Daoy (cell line): Measurements from ENCODE around the gene ARL15. TPM values are rescaled to one million over a fixed set of nuclear protein-coding genes. Genes with fewer than 3 reads are reported as not detected.
"Not testable (repeated sequence)": the region's sequence is repeated elsewhere in the genome, so short reads cannot be mapped to it uniquely, and the experiment has no call there.

Experiments
- DNase-seq: peaks from one replicate; pipeline ENCODE4 v3.0.0-alpha.2; 2015; ENCODE audit warnings: low read depth
- total RNA-seq: library from RNA; depleted of rRNA; stranded (reverse); fragments of >200 nt; shearing (Covaris generic); gene quantifications from 2 replicates; pipeline ENCODE4 v1.2.3, GENCODE V29; 2014

ARL15 gene
- total RNA-seq, 1 experiment from 2014 or later: 5.9 TPM

- DNase-seq: no peak
These were observed 215.7 kb downstream of the ARL15 start for GRCh38 chr5:54094706-54095105.

- no peak for DNase-seq
These were observed 216.5 kb downstream of the ARL15 start for GRCh38 chr5:54093861-54094260.

- DNase-seq: no peak
These were observed 217.3 kb downstream of the ARL15 start for GRCh38 chr5:54093081-54093492.

GRCh38 chr5:54091307-54092130 is 218.9 kb downstream of the ARL15 start:
- peak; percentile 55 for DNase-seq

- DNase-seq: peak; percentile 49
These were observed 219.8 kb downstream of the ARL15 start for GRCh38 chr5:54090495-54091120.

- no peak for DNase-seq
These were observed 222.3 kb downstream of the ARL15 start for GRCh38 chr5:54088081-54088480.

- peak; percentile 39 for DNase-seq
These were observed 222.9 kb downstream of the ARL15 start for GRCh38 chr5:54087436-54087835.

- DNase-seq: no peak
These were observed 224.2 kb downstream of the ARL15 start for GRCh38 chr5:54086191-54086590.

GRCh38 chr5:54084696-54085095 is 225.7 kb downstream of the ARL15 start:
- no peak for DNase-seq

- no peak for DNase-seq
These were observed 226.5 kb downstream of the ARL15 start for GRCh38 chr5:54083851-54084250.

- DNase-seq: no peak
These were observed 227.1 kb downstream of the ARL15 start for GRCh38 chr5:54083245-54083644.

- DNase-seq: no peak
These were observed 229.0 kb downstream of the ARL15 start for GRCh38 chr5:54081415-54081814.

GRCh38 chr5:54080831-54081230 is 229.5 kb downstream of the ARL15 start:
- DNase-seq: no peak

GRCh38 chr5:54073735-54074134 is 236.6 kb downstream of the ARL15 start:
- no peak for DNase-seq

GRCh38 chr5:54073131-54073530 is 237.2 kb downstream of the ARL15 start:
- DNase-seq: no peak

- no peak for DNase-seq
These were observed 243.9 kb downstream of the ARL15 start for GRCh38 chr5:54066433-54066832.

- no peak for DNase-seq
These were observed 246.6 kb downstream of the ARL15 start for GRCh38 chr5:54063817-54064216.

GRCh38 chr5:54062958-54063357 is 247.4 kb downstream of the ARL15 start:
- DNase-seq: peak; percentile 8

GRCh38 chr5:54060919-54061318 is 249.5 kb downstream of the ARL15 start:
- DNase-seq: not testable (repeated sequence)

GRCh38 chr5:54049963-54050362 is 260.4 kb downstream of the ARL15 start:
- no peak for DNase-seq

- DNase-seq: no peak
These were observed 261.2 kb downstream of the ARL15 start for GRCh38 chr5:54049144-54049543.

- DNase-seq: no peak
These were observed 265.1 kb downstream of the ARL15 start for GRCh38 chr5:54045077-54045792.

- not testable (repeated sequence) for DNase-seq
These were observed 266.1 kb downstream of the ARL15 start for GRCh38 chr5:54044276-54044675.
